ENCODE data around the gene LOXL4.

The LOXL4 gene

GRCh38 chr10:98267894-98268693 lies at the start of gene LOXL4:
LOXL4 (minus strand) TSS chr10:98268194; CDS start chr10:98263019, 5,175 bp downstream.
- DNase-seq (ENCODE audit: low read depth) = peak; percentile 22

- DNase-seq (ENCODE audit: low read depth) = peak; percentile 64
Measured at GRCh38 chr10:98316661-98317060, 48.7 kb upstream of the LOXL4 start.

DNA sequence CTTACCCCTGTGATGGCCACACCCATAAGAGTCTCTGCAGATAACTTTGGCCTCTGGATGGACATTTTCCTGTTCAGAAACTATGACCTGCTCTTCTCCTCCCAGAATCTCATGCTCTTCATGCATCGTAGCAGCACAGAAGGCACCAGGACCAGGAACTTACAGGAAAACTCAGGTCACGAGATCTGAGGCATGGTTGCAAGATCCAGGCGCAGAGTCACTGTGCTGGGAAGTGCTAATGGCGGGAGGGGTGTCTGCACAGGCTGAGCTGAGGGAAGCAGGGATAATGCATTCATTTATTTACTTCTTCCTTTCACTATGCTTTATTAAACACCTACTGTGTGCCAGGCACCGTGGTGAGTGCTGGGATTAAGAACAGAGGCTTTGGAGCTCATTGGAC lies 48.2 kb upstream of the LOXL4 start:
- no peak for DNase-seq (ENCODE audit: low read depth)

GRCh38 chr10:98314532-98315284 lies 46.7 kb upstream of the LOXL4 start:
- DNase-seq (ENCODE audit: low read depth) = no peak

DNA sequence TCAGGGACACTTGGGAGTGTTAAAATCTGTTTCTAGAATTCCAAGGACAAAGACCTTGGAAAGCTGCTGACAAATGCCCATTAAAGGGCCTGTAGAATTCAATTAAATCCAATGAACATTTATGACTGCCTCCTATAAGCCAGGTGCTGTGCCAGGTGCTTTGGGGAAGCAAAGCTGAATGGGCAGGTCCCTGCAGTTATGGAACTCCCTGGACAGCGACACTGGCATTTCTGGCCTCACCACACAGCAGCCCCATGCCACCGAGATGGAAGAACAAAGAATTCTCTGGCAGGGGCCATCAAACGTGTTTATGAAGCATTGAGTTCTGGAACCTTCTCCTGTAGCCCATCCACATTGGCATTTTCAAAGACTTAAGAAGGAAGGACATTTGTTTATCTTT lies 45.6 kb upstream of the LOXL4 start:
- no peak for DNase-seq (ENCODE audit: low read depth)

DNA sequence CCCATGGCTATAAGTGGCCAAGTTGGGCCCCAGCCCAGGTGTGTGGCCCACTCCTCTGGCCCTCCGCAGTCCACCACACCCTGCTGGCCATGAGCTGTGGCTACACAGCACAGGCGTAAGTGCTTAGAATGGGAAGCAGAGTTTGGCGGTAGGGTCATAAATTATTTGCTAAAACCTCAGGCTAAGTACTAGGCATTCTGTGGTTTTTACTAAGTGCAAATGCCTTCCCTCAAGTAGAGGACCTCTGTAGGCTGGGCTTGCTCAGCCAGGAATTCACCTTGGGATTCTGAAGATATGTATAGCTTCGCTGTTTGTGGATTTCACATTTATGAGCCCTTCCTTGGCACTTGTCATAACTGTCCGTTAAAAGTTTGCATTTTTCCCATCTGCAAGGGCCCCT lies 44.8 kb upstream of the LOXL4 start:
- no peak for DNase-seq (ENCODE audit: low read depth)

DNA sequence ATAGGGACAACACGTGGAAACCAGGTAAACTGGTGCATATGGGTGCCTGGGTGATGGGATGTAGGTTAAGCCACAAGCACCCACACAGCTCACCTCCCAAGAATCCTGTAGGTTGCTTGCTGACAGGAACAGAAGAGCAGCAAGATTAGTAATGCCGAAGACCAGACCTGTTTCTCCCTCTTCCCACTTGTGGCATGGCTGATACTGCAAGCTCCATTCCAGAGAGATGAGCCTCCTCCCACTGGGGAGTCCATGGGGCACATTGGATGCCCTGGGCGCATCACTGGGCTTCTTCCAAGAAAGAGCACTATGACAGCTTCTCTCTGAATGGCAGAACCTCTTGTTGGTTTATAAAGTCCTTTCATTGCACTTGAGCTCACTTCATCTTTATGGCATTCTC lies 44.4 kb upstream of the LOXL4 start:
- no peak for DNase-seq (ENCODE audit: low read depth)

- DNase-seq (ENCODE audit: low read depth) = no peak
Measured at GRCh38 chr10:98310701-98311100, 42.7 kb upstream of the LOXL4 start.

DNA sequence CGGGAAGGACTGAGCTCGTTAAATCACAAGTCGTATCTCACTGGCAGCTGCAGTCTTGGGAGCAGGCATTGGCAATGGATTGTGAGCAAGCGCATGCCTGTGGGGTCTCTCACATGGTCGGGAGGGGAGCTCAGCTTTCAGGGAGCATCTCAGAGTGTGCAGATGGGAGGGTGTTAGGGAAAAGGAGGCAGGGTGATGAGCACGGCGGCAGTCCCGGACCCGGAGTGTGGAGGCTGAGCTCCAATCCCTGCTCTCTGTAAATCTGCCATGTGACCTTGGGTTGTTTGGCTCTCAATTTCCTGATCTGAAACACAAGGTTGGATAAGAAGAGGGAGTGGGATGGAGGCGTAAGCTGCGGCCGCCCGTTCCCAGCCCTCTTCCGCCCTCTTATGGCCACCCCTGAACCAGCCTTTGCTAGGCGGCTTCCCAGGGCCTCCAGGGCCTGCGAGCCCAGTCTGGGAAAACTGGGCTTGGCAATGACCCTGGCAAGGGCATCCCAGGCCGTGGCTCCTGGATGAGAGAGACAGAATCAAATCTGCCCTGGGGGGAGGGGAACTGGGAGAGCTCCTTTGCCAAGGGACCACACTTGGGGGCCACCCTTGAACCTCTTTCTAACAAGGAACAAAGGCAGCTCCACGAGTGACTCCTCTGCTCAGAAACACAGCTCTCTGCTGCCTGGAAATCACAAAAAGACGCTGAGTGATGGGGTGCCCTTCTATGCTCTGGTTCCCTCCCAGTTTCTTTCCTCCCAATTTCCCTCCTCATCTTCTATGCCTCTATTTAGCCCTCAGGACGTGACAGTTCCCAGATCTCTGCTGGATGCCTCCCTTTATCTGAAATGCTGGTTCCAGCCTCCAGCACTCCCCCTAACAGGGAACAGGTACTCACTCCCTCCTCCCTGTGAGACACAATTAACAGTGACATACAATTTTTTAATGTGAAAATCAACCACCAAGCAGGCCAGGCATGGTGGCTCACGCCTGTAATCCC lies 41.7 kb upstream of the LOXL4 start:
- peak; percentile 81 for DNase-seq (ENCODE audit: low read depth)

DNA sequence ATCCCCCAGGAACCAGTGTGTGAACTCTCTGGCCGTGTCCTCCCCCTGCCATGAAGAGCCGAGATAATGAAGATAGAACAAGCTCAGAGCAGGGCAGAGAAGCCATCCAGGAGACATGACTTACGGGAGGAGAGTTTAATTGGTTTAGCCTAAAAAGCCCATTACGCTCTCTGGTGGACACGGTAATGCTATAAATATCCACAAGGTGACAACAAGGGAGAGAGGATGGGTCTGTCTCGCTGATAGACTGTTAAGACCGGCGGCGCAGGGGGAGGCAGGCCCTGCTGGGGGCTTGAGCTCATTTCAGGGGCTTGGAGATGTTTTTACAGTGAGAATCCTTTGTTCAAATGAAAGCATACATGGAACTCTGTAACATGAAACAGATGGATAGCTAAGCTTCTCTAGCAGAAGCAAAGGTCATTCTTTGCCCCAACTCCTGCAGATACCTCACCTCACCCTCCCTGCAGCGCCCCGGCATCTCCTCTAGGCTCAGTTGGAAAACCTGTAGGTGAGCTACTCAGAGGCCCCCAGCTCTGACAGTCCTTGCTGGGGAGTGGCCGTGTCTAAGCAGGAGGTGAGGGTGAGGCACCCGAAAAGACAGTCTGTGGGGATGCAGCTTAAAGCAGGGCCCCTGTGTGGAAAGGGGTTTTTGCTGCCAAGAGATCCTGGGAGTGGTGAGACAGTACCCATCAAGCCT lies 40.8 kb upstream of the LOXL4 start:
- DNase-seq (ENCODE audit: low read depth) = no peak

GRCh38 chr10:98307916-98308541 lies 40.0 kb upstream of the LOXL4 start:
- DNase-seq (ENCODE audit: low read depth) = no peak

- DNase-seq (ENCODE audit: low read depth) = no peak
Measured at GRCh38 chr10:98306501-98306900, 38.5 kb upstream of the LOXL4 start.

DNA sequence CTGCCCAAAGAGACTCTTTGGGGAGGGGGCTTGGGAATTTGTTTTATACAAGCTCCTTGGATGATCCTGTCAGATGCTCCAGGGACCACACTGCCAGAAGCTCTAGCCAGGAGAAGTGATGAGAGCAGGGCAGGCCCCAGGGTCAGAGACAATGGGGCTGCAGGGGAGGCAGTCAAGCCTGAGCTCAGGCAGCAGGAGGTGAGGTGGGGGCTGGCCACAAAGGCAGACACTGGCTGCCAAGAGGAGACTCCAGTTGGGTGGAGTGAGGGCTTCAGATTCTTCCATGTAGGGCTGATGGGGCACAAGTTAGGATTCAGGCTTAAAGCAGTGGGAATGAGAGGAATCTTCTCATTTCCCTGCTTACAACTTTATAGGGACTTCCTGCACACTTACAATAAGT lies 35.6 kb upstream of the LOXL4 start:
- DNase-seq (ENCODE audit: low read depth) = no peak

DNA sequence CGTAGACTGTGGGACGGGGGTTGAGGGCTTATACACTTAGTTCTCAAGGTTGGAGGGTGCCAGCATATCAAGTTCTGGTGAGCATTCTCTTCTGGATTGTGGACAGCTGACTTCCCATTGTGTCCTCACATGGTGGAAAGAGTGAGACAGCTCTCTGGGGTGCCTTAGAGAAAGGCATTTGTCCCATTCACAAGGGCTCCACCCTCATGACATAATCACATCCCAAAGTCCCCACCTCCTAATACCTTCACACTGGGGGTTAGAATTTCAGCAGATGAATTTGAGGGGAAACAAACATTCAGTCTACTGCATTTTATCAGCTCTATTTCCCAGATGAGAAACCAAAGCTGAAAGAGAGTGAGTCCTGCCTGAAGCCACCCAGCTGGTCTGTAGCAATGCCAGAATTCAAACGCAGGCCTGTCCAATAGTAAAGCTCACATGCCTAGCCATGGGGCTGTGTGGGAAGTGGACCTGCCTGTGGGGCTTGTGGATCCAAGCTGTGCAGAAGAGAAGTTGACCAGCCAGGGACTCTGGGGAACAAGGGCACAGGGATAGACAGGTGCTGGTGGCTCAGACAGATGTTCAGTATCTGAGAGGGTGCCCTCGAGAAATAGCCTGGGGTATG lies 34.9 kb upstream of the LOXL4 start:
- DNase-seq (ENCODE audit: low read depth) = no peak

GRCh38 chr10:98301664-98302319 lies 33.8 kb upstream of the LOXL4 start:
- no peak for DNase-seq (ENCODE audit: low read depth)

- DNase-seq (ENCODE audit: low read depth) = no peak
Measured at GRCh38 chr10:98300526-98301229, 32.7 kb upstream of the LOXL4 start.

DNA sequence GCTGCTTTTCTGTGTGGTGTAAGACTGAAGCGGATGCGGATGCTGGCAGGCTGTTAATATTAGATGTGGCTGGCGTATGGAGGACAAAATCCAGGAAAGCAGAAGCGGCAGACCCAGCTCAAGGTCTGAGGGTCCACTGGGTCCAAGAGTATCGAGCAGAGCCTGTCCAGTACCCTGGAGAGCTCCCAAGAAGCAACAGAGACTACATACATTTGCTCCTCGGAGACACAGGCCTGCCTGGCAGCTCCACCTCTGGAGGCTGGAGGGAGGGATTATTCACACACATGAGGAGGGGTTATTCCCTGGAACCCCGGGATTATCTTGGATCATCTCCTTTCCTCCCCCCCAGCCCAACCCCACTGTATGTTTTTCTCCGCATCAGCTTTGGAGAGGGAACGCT lies 31.3 kb upstream of the LOXL4 start:
- peak; percentile 27 for DNase-seq (ENCODE audit: low read depth)

- DNase-seq (ENCODE audit: low read depth) = no peak
Measured at GRCh38 chr10:98296524-98296923, 28.5 kb upstream of the LOXL4 start.

DNA sequence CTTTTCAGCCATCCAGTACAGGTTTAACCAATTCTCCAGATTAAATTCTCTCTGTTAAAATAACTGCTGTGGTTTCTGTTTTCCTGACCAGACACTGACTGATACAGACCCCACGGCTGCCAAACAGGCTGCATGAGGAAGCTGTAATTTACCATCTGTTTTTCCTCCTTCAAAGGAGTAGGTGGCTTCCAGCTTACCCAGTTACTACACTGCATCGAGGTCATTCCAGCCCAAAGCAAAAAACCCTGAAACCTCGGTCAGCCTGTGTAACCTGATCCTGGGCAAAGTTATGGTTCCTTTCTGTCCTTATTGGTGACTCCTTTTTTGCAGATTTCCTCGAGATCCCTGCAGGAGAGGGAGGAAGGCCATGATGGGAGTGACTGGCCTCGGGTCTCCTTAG lies 27.9 kb upstream of the LOXL4 start:
- peak; percentile 53 for DNase-seq (ENCODE audit: low read depth)
